HG02623 (cell line): ENCODE measurements around the gene PHF20.
"Not testable (repeated sequence)": the region's sequence is repeated elsewhere in the genome, so short reads cannot be mapped to it uniquely, and the experiment has no call there.

Experiments used
- ATAC-seq: cut with Tn5 transposase; IDR thresholded peaks from one replicate; pipeline ENCODE4 v1.9.1; 2021; ENCODE audit warnings: moderate library complexity; ENCODE audit not compliant: unreplicated experiment

The PHF20 gene

DNA sequence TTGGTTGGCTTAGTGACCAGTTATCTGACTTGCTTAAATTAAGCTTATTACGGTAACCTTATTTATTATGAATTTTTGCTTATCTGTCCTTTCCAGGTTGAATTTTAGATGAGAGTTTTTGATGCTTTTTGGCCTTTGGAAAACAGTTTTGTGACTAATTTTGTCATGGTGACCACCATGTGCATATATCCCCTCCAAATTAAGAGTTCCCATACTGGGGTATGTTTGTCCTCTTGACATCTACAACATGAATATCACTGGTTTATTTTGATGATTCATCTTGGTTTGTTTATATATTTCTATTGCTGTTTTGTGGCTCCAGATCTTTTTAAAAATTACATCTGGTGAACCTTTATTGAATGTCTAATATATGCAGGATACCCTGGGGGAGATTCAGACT, 61.4 kb downstream of the PHF20 start:
- no peak for ATAC-seq

GRCh38 chr20:35837577-35838195, 65.9 kb downstream of the PHF20 start:
- ATAC-seq = no peak

DNA sequence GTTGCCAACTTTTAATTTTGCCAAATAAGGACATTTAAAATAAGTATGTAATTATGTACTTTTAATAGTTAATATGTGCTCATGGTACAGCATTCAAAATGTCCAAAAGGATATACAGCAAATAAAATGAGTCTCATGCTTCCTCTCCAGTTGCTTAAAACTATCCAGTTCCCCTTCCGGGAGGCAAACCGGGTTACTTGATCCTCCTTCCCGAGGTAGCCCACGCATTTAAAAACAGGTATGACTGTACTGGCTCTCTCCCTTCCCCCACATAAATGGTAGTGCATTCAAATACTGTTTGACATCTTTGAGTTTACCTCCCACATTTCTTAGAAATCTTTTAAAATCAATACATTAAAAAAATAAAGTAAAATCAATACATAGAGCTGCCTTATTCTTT, 66.4 kb downstream of the PHF20 start:
- no peak for ATAC-seq

GRCh38 chr20:35839904-35840303, 68.1 kb downstream of the PHF20 start:
- no peak for ATAC-seq

GRCh38 chr20:35840421-35840820, 68.6 kb downstream of the PHF20 start:
- no peak for ATAC-seq

- ATAC-seq = no peak
These were observed 70.5 kb downstream of the PHF20 start for GRCh38 chr20:35842361-35842760.

DNA sequence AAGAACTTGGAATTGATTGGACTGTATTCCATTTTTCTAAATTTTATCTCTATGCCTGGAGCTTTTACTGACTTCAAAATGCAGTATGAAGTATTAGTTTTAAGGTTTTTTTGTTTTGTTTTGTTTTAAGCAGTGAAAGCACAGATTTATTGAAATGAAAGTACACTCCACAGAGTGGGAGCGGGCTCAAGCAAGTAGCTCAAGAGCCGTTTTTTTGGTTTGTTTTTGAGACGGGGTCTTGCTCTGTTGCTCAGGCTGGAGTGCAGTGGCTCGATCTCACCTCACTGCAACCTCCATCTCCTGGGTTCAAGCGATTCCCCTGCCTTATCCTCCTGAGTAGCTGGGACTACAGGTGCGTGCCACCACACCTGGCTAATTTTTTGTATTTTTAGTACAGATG, 72.1 kb downstream of the PHF20 start:
- not testable (repeated sequence) for ATAC-seq

DNA sequence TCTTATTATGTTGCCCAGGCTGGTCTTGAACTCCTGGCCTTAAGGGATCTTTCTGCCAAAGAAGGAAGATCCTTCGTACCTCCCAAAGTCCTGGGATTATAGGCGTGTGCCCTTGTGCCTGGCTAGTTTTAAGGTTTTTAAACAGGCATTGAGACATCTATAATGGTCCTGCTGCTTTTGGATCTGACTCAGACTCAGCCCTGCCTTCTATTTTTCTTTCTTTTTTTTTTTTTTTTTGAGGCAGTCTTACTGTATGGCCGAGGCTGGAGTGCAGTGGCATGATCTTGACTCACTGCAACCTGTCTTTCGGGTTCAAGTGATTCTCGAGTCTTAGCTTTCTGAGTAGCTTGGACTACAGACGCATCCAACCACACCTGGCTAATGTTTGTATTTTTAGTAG, 73.7 kb downstream of the PHF20 start:
- ATAC-seq = no peak

GRCh38 chr20:35849706-35850105, 77.9 kb downstream of the PHF20 start:
- no peak for ATAC-seq

GRCh38 chr20:35851659-35852058, 79.8 kb downstream of the PHF20 start:
- ATAC-seq = not testable (repeated sequence)

- ATAC-seq = no peak
These were observed 83.0 kb downstream of the PHF20 start for GRCh38 chr20:35854713-35855348.

DNA sequence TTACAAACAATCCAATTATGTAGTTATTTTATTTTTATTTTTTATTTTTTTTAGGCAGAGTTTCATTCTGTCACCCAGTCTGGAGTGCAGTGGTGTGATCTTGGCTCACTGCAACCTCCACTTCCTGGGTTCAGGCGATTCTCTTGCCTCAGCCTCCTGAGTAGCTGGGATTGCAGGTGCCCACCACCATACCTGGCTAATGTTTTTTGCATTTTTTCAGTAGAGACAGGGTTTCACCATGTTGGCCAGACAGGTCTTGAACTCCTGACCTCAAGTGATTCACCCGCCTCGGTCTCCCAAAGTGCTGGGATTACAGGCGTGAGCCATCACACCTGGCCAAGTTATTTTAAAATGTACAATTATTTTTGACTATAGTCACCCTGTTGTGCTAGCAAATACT, 83.8 kb downstream of the PHF20 start:
- not testable (repeated sequence) for ATAC-seq

DNA sequence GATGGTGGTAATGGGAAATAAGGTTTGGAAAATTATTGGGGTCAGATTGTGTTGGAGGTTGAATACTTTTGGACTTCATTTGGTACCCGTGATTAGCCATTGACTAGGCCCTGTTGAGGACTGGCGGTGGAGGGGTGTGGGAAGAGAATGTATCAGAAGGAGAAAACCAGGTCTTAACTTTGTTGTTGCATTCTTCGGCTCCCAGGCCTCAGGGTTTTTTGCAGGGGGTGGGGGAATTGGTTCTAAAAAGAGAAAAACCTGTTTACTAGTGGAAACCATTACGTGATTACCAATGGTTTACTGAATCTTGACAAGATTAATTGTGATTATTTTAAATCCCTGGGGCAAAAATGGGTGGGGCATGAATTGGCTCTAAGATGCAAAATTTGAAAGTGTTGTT, 85.1 kb downstream of the PHF20 start:
- no peak for ATAC-seq

GRCh38 chr20:35866418-35867202, 94.8 kb downstream of the PHF20 start:
- ATAC-seq = no peak

DNA sequence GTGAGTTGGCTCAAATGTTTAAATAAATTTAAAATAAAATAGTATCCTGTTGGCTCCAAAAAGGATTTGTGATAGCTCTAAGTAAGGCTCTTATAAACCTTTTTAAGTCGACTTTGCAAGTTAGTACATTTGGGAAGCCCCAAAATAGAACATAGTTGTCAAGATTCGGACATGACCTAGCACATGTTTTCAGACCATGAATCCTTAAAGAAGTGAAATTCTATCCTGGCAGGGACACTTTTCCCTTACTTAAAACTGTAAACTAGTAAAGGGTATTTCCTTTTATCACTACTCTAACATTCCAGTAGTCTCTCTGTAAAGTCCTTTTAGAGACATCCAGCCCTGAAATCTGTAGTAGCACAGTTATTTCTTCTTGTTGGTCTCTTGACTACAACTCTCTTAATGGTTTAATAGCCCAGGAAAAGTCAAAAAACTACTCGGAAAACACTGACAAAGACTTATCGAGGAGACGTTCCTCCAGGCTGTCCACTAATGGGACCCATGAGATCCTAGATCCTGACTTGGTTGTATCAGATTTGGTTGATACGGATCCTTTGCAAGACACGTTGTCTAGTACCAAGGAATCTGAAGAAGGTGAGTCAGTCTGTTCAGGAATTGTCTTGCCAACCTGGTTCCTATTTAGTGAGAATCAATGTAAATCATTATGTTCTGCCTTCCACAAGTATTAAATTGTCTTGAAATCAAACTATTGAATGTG, 98.9 kb downstream of the PHF20 start:
- no peak for ATAC-seq

- no peak for ATAC-seq
These were observed 99.5 kb downstream of the PHF20 start for GRCh38 chr20:35871259-35871771.

GRCh38 chr20:35876033-35876320, 104.2 kb downstream of the PHF20 start:
- ATAC-seq = no peak

GRCh38 chr20:35877611-35878010, 105.8 kb downstream of the PHF20 start:
- ATAC-seq = no peak

- no peak for ATAC-seq
These were observed 106.4 kb downstream of the PHF20 start for GRCh38 chr20:35878113-35878625.

- ATAC-seq = no peak
These were observed 109.9 kb downstream of the PHF20 start for GRCh38 chr20:35881676-35882075.

- ATAC-seq = not testable (repeated sequence)
These were observed 110.8 kb downstream of the PHF20 start for GRCh38 chr20:35882427-35883161.
